Osteocyte (in vitro differentiated cells): ENCODE data around the gene RPUSD3. TPM values are rescaled to one million over a fixed set of nuclear protein-coding genes. Genes with fewer than 3 reads are reported as not detected.

Source experiments
- DNase-seq: peaks from one replicate; pipeline ENCODE4 v3.0.0; 2021; ENCODE audit warnings: mixed read lengths; ENCODE audit not compliant: unreplicated experiment; ENCODE audit errors: extremely low spot score
- H3K27ac Mint-ChIP-seq: one replicate; pipeline ENCODE4 v1.8.0; 2021; ENCODE audit warnings: mild to moderate bottlenecking, mixed read lengths; ENCODE audit not compliant: unreplicated experiment
- H3K27me3 Mint-ChIP-seq: one replicate; pipeline ENCODE4 v1.8.0; 2021; ENCODE audit warnings: mixed read lengths; ENCODE audit not compliant: unreplicated experiment
- H3K36me3 Mint-ChIP-seq: one replicate; pipeline ENCODE4 v1.8.0; 2021; ENCODE audit warnings: mixed read lengths; ENCODE audit not compliant: unreplicated experiment
- H3K4me1 Mint-ChIP-seq: one replicate; pipeline ENCODE4 v1.8.0; 2021; ENCODE audit warnings: mixed read lengths; ENCODE audit not compliant: unreplicated experiment
- H3K4me3 Mint-ChIP-seq: one replicate; pipeline ENCODE4 v1.8.0; 2021; ENCODE audit warnings: mild to moderate bottlenecking, moderate library complexity, mixed read lengths; ENCODE audit not compliant: unreplicated experiment
- H3K9me3 Mint-ChIP-seq: one replicate; pipeline ENCODE4 v1.8.0; 2021; ENCODE audit warnings: mixed read lengths; ENCODE audit not compliant: unreplicated experiment
- total RNA-seq: library from RNA; stranded (reverse); gene quantifications from 2 replicates; pipeline ENCODE4 v1.2.1, GENCODE V29; 2021
- TF ChIP-seq, protein P1 (sequence below): fragments of 200-600 bp; sonication (generic); IDR thresholded peaks from 2 replicates; pipeline ENCODE4 v1.5.0; 2021; ENCODE audit warnings: antibody characterized with exemption, mild to moderate bottlenecking, moderate library complexity

RPUSD3 gene
- total RNA-seq, 1 donor from 2014 or later: 36.1 TPM

DNA sequence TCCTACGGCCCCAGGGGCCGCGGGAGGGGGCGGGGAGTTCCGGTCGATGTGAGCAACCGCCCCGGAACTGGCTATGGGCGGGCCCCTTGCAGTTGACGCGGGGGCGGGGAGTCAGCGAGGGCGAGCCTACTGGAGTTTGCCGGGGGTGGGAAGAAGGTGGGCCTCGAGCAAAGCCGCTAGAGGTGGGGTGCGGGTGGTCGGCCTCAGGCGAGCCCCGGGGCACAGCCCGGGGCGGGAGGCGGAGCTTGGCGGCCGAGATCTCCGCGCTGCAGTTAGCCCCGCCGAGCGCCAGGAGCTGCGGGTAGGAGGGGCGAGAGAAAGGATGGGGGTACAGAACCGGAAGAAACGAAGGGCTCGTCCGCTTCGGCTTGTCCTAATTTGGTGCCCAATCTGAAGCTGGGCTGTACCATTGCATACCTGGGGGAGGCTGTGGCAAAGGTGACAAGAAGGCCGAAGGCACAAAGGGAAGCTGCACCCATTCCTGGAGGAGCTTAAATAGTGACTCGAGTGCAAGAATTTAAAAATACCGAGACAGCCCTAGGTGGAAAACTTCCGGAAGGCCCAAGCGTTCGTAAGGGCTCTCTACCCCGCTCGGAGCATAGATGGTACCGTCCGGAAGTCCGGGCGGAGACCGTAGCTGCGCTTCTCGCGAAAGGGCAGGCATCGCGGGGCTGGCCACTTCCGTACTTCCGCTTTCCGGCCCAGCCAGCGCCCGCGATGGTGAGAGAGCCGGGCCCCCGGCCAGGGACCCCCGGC lies 51.2 kb downstream of the RPUSD3 start, which contains the start of the genes ARPC4 and TADA3:
TSS of gene ARPC4 (plus strand) at position 678 of the 756 bp plus-strand sequence. CDS start at position 718, 40 bp downstream.
TSS of gene TADA3 (minus strand) at position 69 of the 756 bp plus-strand sequence. CDS start 1,007 bp downstream, outside the sequence.
- Mint-ChIP-seq H3K9me3 (no peaks in the 10 kb centered on the region), H3K27me3 (no peaks in the 10 kb centered on the region), H3K4me3 (peak within 1 kb of the TSS; percentile 95), H3K27ac (peak within 1 kb of the TSS; percentile 100), H3K4me1 (peaks cover 28% of the 10 kb centered on the region), H3K36me3 (peaks cover 34% of the 10 kb centered on the region)
- TF ChIP-seq, protein P1, sequence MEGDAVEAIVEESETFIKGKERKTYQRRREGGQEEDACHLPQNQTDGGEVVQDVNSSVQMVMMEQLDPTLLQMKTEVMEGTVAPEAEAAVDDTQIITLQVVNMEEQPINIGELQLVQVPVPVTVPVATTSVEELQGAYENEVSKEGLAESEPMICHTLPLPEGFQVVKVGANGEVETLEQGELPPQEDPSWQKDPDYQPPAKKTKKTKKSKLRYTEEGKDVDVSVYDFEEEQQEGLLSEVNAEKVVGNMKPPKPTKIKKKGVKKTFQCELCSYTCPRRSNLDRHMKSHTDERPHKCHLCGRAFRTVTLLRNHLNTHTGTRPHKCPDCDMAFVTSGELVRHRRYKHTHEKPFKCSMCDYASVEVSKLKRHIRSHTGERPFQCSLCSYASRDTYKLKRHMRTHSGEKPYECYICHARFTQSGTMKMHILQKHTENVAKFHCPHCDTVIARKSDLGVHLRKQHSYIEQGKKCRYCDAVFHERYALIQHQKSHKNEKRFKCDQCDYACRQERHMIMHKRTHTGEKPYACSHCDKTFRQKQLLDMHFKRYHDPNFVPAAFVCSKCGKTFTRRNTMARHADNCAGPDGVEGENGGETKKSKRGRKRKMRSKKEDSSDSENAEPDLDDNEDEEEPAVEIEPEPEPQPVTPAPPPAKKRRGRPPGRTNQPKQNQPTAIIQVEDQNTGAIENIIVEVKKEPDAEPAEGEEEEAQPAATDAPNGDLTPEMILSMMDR: peak; percentile 9
- peak; percentile 96 for DNase-seq

DNA sequence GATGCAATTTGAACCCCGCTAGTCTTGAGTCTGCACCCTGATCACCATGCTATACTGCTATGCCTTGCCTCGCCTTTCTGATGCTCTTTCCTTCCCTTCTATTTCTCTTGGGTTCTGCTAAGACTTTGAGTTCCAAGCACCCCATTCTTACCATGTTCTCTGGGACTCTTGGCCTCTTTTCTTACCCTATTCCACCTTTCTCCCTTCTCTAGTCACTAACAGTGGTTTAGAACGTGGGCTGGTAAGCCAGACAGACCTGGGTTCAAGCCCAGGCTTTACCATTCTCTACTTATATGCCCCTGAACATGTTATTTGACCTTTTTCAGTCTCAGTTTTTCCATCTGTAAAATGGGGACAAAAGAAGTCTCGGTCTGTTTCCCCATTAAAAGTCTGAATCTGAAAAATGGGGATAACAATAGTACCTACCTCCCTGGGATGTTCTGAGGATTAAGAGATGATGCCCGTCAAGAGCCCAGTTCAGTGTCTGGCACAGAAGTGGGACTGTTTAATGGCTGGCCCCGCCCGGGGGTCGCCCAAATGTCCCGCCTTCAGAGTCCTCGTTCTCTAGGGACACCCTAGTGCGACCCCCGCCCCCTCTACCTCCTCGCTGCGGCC lies 51.9 kb downstream of the RPUSD3 start:
- no peaks in the 10 kb centered on the region for H3K9me3 Mint-ChIP-seq
- H3K4me3 Mint-ChIP-seq: peak overlapping the region; percentile 95
- no peak for DNase-seq
- H3K27ac Mint-ChIP-seq: peak overlapping the region; percentile 100
- peaks cover 29% of the 10 kb centered on the region for H3K36me3 Mint-ChIP-seq
- no peaks in the 10 kb centered on the region for H3K27me3 Mint-ChIP-seq
- peaks cover 28% of the 10 kb centered on the region for H3K4me1 Mint-ChIP-seq
- TF ChIP-seq, protein P1: no peak

DNA sequence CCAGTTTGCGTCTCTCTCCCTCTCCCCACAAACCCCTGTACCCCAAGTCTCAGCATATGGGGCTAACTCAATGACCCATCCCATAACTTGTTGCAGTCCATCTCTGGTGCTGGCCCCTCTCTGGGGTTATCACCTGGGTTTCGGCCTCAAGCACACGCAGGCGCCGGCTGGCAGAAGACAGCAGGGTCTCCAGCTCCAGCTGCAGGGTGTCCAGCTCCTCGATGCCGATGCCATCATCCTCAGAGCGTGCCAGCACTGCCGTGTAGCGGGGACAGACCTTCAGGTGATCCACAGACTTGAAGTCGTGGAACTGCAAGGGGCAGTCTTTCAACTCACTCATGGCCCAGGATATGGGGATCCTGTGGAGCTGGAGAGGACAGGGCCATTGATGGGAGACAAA lies 52.7 kb downstream of the RPUSD3 start:
- peak overlapping the region; percentile 95 for H3K4me3 Mint-ChIP-seq
- H3K27me3 Mint-ChIP-seq: no peaks in the 10 kb centered on the region
- peak overlapping the region; percentile 100 for H3K27ac Mint-ChIP-seq
- peaks cover 35% of the 10 kb centered on the region for H3K36me3 Mint-ChIP-seq
- H3K4me1 Mint-ChIP-seq: peaks cover 28% of the 10 kb centered on the region
- H3K9me3 Mint-ChIP-seq: no peaks in the 10 kb centered on the region
- DNase-seq: no peak
- TF ChIP-seq, protein P1: no peak

Other genes with a start within 250 kb of the RPUSD3 start
- gene MTMR14, start 194.5 kb downstream of the RPUSD3 start, total RNA-seq: 40.1 and 42.7 TPM in 2 replicates
- 0.26 TPM in 1 of 2 replicates, not detected in the other for gene CPNE9, start 140.2 kb downstream of the RPUSD3 start, total RNA-seq
- 18.3 and 23.0 TPM in 2 replicates for gene BRPF1, start 112.3 kb downstream of the RPUSD3 start, total RNA-seq
- 34.8 and 37.9 TPM in 2 replicates for gene OGG1, start 94.1 kb downstream of the RPUSD3 start, total RNA-seq
- 8.8 and 10.7 TPM in 2 replicates for gene CAMK1, start 74.1 kb downstream of the RPUSD3 start, total RNA-seq
- gene TADA3, start 51.5 kb downstream of the RPUSD3 start, total RNA-seq: 63.4 and 66.0 TPM in 2 replicates
- gene ARPC4, start 50.9 kb downstream of the RPUSD3 start, total RNA-seq: 140 and 142 TPM in 2 replicates
- 53.6 and 54.8 TPM in 2 replicates for gene TTLL3, start 33.7 kb downstream of the RPUSD3 start, total RNA-seq
- gene CIDEC, start 36.2 kb upstream of the RPUSD3 start, total RNA-seq: not detected in 2 replicates
- gene JAGN1, start 46.6 kb upstream of the RPUSD3 start, total RNA-seq: 28.5 and 31.5 TPM in 2 replicates
- 0.89 and 1.4 TPM in 2 replicates for gene IL17RE, start 58.8 kb upstream of the RPUSD3 start, total RNA-seq
- 36.5 and 36.6 TPM in 2 replicates for gene IL17RC, start 73.1 kb upstream of the RPUSD3 start, total RNA-seq
- gene CRELD1, start 89.8 kb upstream of the RPUSD3 start, total RNA-seq: 24.8 and 25.3 TPM in 2 replicates
- 6.6 and 7.9 TPM in 2 replicates for gene PRRT3, start 108.4 kb upstream of the RPUSD3 start, total RNA-seq
- 67.1 and 67.7 TPM in 2 replicates for gene EMC3, start 142.8 kb upstream of the RPUSD3 start, total RNA-seq
- 6.5 and 8.0 TPM in 2 replicates for gene FANCD2, start 182.4 kb upstream of the RPUSD3 start, total RNA-seq